HepG2 (cell line): ENCODE results near the gene PPP1R18. TPM values are rescaled to one million over a fixed set of nuclear protein-coding genes. Genes with fewer than 3 reads are reported as not detected.

ENCODE experiments used
- FOXO4 ChIP-seq: sonication (generic); formaldehyde crosslinking; conservative IDR thresholded peaks from 2 replicates; pipeline ENCODE4 v1.8.1; 2023; ENCODE audit warnings: missing genetic modification reagents
- GPN1 ChIP-seq: sonication (generic); formaldehyde crosslinking; IDR thresholded peaks from 2 replicates; pipeline ENCODE4 v1.5.1; 2020; ENCODE audit warnings: missing genetic modification reagents, borderline replicate concordance
- HINFP ChIP-seq: sonication (generic); formaldehyde crosslinking; IDR thresholded peaks from 2 replicates; pipeline ENCODE4 v1.4.0; 2020; ENCODE audit warnings: low read depth, mild to moderate bottlenecking, missing genetic modification reagents
- KAT2B ChIP-seq: fragments of 150-350 bp; IDR thresholded peaks from 2 replicates; pipeline ENCODE4 v1.6.1; 2014; ENCODE audit warnings: low read depth, low read length, borderline replicate concordance
- KLF11 ChIP-seq: IDR thresholded peaks from 2 replicates; pipeline ENCODE4 v1.6.1; 2016; ENCODE audit warnings: missing compliant biosample characterization
- MAFG ChIP-seq: sonication (generic); formaldehyde crosslinking; IDR thresholded peaks from 2 replicates; pipeline ENCODE4 v1.5.1; 2020; ENCODE audit warnings: mild to moderate bottlenecking, missing genetic modification reagents
- NFRKB ChIP-seq: fragments of 450-650 bp; IDR thresholded peaks from 2 replicates; pipeline ENCODE4 v1.6.1; 2017
- PAXIP1 ChIP-seq: sonication (generic); formaldehyde crosslinking; conservative IDR thresholded peaks from 2 replicates; pipeline ENCODE4 v1.4.0; 2020; ENCODE audit warnings: mild to moderate bottlenecking, missing genetic modification reagents, moderate library complexity
- RNF219 ChIP-seq: sonication (generic); formaldehyde crosslinking; IDR thresholded peaks from 2 replicates; pipeline ENCODE4 v1.5.0; 2020; ENCODE audit warnings: mild to moderate bottlenecking, missing genetic modification reagents
- RORA ChIP-seq: sonication (generic); formaldehyde crosslinking; IDR thresholded peaks from 2 replicates; pipeline ENCODE4 v1.5.0; 2020; ENCODE audit warnings: mild to moderate bottlenecking, missing genetic modification reagents, moderate library complexity
- SIX1 ChIP-seq: sonication (generic); formaldehyde crosslinking; IDR thresholded peaks from 2 replicates; pipeline ENCODE4 v1.4.0; 2020; ENCODE audit warnings: missing genetic modification reagents, borderline replicate concordance
- TP53 ChIP-seq: sonication (generic); formaldehyde crosslinking; conservative IDR thresholded peaks from 2 replicates; pipeline ENCODE4 v1.4.0; 2020; ENCODE audit warnings: missing genetic modification reagents
- ZNF343 ChIP-seq: sonication (generic); formaldehyde crosslinking; IDR thresholded peaks from 2 replicates; pipeline ENCODE4 v1.4.0; 2020; ENCODE audit warnings: mild to moderate bottlenecking, missing genetic modification reagents
- ZNF546 ChIP-seq: sonication (generic); formaldehyde crosslinking; conservative IDR thresholded peaks from 2 replicates; pipeline ENCODE4 v1.8.1; 2023; ENCODE audit warnings: mild to moderate bottlenecking, missing genetic modification reagents
- ZNF556 ChIP-seq: sonication (generic); formaldehyde crosslinking; IDR thresholded peaks from 2 replicates; pipeline ENCODE4 v1.4.0; 2020; ENCODE audit warnings: mild to moderate bottlenecking, missing genetic modification reagents, borderline replicate concordance
- ZNF574 ChIP-seq: sonication (generic); formaldehyde crosslinking; IDR thresholded peaks from 2 replicates; pipeline ENCODE4 v1.4.0; 2020; ENCODE audit warnings: missing genetic modification reagents
- ZNF768 ChIP-seq: sonication (generic); formaldehyde crosslinking; IDR thresholded peaks from 2 replicates; pipeline ENCODE4 v1.4.0; 2020; ENCODE audit warnings: missing genetic modification reagents
- polyA plus RNA-seq, 8 experiments: library from polyadenylated mRNA; depleted of rRNA in 3 of 8; stranded (reverse) in 7 of 8; unstranded in 1 of 8; fragments of >200 nt; fragmentation: Illumina TruSeq in 4 of 8; extraction: Trizol in 4 of 8; gene quantifications; 2 replicates each; pipeline versions ENCODE4 v1.2.1 to v1.2.3, GENCODE V29; 2011 to 2016; ENCODE audit warnings: low read depth in 4 of 8, missing spikeins in 1 of 8, mixed read lengths in 1 of 8; ENCODE audit not compliant: insufficient read depth in 1 of 8
- total RNA-seq, 5 experiments: library from RNA; depleted of rRNA; stranded (reverse); fragments of >200 nt; fragmentation: Illumina TruSeq; extraction: Trizol; gene quantifications; 2 replicates each; pipeline ENCODE4 v1.2.3, GENCODE V29; 2016; ENCODE audit warnings: low read depth in 1 of 5

Gene PPP1R18
- total and polyA plus RNA-seq, 2 of the 13 experiments (the other 11 are each of a cell fraction or from before 2014, with no cell fraction given) = 4.9 to 9.2 TPM

GRCh38 chr6:30722280-30723112 lies 36.1 kb upstream of the PPP1R18 start (continued):
- TF ChIP-seq HINFP (CRISPR knock-in tag) (0 out of 2 replicates have a peak, but pooled peaks have one; percentile 66), PAXIP1 (CRISPR knock-in tag) (peak; percentile 7; the same call in 1 of the 2 replicates), MAFG (CRISPR knock-in tag) (no peak), KLF11 (CRISPR knock-in tag) (no peak), FOXO4 (CRISPR knock-in tag) (0 out of 2 replicates have a peak, but pooled peaks have one; percentile 95), ZNF556 (CRISPR knock-in tag) (no peak), GPN1 (CRISPR knock-in tag) (no peak), RNF219 (CRISPR knock-in tag) (no peak), ZNF546 (CRISPR knock-in tag) (peak; percentile 80), NFRKB (no peak), ZNF343 (CRISPR knock-in tag) (0 out of 2 replicates have a peak, but pooled peaks have one; percentile 37), RORA (CRISPR knock-in tag) (no peak), ZNF574 (peak; percentile 69), ZNF768 (CRISPR knock-in tag) (no peak), SIX1 (CRISPR knock-in tag) (no peak), KAT2B (no peak), TP53 (CRISPR knock-in tag) (no peak)
